HG03575 (cell line): ENCODE data around the gene SYDE1.
A peak's percentile ranks its signal among the peaks of the same experiment; 100 is the strongest.

ENCODE experiments used
- ATAC-seq: cut with Tn5 transposase; IDR thresholded peaks from one replicate; pipeline ENCODE4 v1.9.1; 2021; ENCODE audit not compliant: unreplicated experiment, insufficient number of reproducible peaks, low FRiP score; ENCODE audit errors: extremely low read depth

SYDE1 gene

DNA sequence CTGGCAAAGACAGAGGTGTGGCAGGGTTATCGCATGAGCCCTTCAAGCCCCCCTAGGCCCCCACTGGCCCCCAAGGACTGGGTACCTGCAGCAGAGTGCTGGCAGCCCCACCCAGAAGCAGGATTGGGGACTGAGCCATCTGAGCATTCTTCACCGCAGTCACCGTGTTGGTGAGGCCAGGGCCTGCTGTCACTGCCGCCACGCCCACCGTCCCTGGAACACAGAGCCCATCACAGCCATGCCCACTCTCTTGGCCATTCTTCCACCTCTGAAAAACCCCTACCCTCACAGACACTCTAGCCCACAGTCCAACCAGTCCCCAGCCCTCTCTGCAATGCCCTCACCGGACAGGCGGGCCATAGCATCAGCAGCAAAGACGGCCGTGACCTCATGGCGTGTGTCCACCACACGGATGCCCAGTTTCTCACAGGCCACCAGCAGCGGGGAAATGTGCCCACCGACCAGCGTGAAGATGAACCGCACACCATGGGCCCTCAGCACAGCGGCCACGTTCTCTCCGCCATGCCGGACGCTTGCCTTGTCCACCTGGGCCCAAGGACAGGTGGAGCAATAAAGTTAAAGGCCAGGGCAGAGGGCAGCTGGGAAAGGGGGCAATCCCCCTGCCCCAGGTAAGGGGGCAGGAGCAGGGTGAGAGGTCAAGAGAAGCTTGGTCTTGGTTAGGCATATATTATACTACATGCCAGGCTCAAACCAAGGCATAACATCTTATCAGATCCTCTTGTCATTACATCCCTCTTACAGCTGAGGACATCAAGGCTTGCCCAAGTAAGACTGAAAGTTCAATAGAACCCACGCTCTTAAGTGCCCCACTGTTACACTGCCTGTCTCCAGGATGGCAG is 16.1 kb downstream of the SYDE1 start:
- ATAC-seq: no peak

DNA sequence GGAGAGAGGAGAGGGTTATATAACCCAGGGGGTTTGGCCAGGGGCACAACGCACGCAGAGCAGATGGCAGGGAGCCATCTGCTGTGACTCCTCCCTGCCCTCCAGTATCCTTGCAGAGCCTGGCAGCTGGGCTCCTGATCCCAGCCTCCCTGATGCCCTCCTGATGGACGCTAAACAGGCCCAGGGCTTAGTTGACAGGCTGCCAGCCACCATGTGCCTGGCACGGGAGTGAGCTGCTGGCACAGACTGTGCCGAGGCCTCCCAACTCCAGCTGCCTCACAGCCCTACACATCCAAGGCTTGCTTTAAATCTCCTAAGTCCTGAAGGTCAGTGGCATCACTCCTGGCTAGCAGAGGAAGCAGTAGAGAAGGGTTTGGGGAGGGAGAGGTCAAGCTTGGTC is 16.7 kb downstream of the SYDE1 start:
- ATAC-seq: no peak

DNA sequence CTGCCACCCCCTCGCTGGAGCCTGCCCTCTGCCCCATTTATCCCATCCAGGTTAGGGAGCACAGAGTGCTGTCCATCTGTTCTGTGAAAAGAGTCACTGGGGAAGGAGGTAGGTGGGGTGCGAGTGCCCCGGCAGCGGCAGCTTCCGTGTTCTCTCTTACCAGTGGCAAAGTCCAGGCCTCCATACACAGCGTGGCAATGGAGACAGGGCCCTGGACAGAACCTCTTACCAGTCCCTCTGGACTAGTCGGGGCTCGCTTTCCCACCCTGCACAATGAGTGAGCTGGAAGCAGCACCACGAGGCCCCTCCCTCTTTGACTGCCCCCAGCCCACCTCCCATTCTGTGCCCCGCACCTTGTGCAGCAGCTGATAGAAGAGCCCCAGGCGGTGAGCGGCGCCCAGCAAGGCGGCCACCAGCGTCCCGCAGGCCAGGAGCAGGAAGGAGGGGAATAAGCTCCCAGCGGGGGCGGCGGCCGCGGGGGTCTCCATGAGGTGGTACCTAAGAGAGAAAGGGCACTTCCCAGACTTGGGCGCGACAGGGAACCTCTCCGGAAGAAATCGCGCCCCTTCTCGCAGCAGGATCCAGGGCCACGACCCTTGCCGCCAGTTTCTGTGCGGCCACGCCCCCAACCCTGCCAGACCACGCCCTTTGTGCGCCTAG is 17.5 kb downstream of the SYDE1 start:
- ATAC-seq: no peak

DNA sequence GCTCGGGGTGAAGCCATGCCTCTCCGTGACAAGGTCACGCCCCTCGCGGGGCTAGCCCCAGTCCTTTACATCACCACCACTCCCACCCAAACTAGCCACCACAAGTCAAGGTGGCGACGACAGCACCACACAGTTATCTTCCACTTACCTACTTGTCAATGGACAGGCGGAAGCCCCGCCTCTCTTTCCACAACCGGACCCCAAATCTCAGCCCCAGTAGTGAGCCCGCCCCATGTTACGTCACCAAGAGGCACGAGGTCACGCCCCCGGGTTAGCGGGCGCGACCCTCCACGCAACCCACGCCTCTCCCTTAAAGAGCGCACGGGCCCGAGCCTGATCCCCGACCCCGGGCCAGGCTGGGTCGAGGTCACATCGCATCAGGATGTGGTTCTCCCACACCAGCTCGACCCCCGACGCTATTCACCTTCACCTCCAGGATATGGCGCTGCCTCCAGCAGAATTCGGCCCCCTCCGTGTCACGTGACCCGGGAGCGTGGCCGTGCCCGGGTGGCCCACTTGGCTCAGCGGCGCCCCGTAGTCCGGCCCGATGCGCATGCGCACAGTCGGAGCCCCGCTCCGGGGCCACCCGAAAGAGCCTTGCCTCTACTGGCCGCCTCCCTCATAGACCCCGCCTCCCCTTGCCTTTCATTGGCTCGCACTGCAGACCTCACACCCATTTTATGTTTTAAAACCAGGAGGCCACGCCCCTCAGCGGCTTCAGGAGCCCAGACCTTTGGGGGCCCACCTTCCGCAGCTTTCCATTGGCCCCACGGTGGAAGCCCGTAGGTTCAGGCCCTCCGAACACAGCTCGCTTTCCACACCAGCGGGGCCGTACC is 18.2 kb downstream of the SYDE1 start:
- peak; percentile 78 for ATAC-seq

DNA sequence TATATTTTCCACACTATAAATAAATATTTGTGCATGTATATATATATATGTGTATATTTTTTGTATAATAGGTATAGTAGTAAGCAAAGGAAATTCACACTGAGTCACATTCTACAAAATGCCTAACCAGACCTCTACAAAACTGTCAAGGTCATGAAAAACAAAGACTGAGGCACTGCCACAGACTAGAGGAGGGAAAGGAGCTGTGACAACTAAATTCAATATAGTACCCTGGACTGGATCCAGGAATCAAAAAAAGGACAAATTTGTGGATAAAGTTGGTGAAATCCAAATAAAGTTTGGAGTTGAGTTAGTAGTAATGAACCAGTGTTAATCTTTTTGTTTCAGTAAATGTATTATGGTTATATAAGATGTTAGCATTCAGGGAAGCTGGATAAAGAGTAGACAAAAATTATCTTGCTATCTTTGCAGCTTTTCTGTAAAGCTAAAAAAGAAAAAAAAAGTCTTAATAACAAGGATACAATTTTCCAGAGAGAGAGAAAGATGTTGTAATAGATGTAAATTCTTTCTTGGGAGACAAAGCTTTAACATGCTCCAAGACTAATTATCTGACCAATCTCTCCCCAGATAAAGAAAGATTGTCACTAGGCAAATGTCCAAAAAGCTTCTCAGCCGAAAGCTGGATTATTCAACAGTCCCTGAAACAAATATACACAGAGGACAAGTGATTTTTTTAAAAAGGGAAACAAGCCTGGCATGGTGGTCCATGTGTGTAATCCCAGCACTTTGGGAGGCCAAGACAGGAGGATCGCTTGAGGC is 19.1 kb downstream of the SYDE1 start:
- no peak for ATAC-seq

DNA sequence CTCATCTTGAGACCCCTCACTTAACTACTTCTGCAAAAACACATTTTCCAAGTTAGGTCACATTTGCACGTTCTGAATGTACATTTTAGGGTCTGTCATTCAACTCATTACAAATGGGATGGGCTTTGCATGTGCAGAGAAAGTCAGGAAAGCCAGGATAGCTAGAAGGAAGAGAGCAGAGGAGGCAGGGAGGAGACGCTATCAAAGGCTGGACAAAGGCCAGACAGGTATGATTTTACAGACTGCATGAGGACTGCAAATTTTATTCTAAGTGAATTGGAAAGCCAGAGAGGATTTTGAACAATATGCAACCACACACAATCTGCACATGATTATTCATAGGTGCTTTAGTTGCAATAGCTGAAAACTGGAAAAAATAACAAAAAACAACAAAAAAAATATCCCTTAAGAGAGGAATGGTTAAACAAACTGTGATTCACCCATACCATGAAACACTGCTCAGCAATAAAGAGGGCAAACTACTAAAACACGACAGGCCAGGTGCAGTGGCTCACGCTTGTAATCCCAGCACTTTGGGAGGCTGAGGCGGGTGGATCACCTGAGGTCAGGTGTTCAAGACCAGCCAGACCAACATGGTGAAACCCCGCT is 21.1 kb downstream of the SYDE1 start:
- ATAC-seq: no peak

DNA sequence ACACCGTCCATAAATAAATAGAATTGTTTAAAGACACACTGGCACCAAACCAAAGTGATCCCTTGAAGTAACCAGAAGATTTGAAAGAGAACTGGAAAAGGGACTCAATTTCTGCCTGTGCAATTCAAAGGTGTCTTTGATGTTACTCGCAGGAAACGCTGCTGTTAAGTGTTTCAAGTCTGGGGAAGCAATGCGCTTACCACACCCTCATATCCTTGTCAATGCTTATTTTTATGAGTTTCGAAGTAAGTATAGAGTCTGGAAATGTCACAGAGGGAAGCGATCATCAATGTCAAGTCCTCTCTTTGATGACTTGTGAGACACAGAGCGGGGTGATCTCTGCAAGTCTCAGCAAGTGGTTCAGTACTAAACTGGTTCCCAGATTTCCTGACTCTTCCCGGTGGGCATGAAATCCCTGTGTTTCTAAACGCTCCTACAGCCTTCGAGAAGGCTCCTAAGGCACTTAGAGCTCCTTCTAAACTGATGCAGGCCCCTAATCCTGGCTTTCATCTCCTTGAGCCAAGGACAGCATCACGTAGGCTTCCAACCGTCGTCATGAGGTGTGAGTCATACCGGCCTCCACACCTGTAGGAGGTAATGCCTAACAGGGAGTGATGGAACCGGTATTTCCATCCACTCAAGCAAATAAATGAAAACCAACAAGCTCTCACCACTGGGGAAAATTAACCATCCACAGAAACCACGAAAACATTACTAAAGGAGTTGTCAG is 22.8 kb downstream of the SYDE1 start:
- no peak for ATAC-seq

DNA sequence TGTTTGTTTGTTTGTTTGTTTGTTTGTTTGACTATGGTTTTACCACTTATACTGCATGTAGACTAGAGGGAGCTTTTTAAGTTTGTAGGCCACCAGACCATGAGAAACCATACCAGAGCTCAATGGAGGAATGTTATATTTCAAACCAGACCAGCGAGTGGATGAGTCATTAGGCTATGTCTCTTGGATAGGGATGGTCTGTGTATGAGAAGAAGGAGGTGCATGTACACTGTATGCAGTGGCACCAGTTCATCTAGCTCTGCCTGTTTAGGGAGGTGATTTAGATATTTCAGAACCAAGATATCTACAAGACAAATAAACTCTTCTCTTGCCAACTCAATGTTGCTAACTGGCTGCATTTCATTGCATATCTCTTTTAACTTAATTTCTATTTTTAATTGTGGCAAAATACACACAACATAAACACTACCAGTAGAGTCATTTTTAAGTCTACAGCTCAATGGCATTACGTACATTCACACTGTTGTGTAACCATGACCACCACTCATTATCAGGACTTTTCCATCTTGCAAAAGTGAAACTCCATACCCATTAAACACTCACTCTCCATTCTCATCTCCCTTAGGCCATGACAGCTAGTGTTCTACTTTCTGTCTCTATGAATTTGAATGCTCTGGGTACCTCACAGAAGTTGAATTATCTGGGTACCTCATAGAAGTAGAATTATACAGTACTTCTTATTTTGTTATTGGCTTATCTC is 29.2 kb downstream of the SYDE1 start:
- no peak for ATAC-seq

DNA sequence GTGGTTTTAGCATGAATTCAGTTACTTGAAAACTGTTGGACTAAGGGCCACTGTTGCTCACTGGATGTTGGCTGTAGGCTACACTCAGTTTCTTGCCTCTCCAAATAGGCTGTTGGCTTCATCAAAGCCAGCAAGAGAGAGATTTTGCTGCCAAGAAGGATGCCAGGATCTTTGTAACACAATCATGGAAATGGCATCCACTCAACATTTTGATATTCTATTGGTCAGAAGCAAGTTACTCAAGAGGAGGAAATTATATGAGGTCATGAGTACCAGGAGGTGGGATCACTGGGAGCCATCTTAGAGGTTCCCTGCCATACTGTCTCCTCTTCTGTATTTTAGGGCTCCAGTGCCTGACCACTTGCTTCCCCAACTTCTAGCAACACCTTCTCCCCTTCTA is 30.6 kb downstream of the SYDE1 start:
- ATAC-seq: no peak

DNA sequence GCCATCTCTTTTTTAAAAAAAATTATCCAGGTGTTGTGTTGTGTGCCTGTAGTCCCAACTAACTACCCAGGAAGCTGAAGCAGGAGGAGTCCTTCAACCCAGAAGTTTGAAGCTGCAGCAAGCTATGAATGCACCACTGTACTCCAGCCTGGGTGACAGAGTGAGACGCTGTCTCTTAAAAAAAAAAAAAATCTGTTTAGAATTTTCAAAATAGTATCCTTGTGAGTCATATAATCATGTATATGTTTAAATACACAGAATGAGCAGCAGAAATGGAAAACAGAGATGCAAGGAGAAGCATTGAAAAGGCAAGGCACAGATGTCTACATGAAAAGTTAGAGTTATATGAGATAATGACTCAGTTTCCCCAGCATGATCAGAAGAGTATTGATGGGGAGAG is 31.2 kb downstream of the SYDE1 start:
- ATAC-seq: no peak

DNA sequence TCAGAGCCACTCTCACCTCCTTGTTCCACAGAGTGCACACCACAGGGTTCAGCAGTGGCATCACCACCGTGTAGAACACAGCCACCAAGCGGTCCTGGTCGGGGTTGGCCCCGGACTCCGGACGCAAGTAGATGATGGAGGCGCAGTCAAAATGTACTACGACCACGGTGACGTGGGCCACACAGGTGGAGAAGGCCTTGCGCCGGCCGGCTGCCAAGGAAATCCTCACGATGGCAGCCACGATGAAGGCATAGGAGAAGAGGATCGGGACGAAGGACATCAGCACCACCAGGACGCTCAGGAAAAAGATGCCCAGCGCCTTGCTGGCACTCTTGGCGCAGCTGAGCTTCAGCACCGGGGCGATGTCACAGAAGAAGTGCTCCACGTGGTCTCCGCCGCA is 33.9 kb downstream of the SYDE1 start:
- no peak for ATAC-seq

DNA sequence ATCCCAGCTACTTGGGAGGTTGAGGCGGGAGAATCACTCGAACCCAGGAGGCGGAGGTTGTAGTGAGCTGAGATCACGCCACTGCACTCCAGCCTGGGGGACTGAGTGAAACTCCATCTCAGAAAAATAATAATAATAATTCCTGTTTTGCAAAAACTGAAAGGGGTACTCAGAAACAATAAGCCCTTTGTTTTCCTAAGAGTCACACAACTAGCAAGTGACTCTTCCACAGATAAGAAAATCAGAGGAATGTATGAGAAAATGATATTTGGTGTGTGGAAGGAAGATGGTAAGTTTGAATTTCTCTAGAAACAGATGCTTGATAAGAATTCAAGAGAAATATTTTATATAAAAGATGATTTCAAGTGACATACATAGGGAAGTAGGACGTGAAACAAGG is 35.1 kb downstream of the SYDE1 start:
- no peak for ATAC-seq

DNA sequence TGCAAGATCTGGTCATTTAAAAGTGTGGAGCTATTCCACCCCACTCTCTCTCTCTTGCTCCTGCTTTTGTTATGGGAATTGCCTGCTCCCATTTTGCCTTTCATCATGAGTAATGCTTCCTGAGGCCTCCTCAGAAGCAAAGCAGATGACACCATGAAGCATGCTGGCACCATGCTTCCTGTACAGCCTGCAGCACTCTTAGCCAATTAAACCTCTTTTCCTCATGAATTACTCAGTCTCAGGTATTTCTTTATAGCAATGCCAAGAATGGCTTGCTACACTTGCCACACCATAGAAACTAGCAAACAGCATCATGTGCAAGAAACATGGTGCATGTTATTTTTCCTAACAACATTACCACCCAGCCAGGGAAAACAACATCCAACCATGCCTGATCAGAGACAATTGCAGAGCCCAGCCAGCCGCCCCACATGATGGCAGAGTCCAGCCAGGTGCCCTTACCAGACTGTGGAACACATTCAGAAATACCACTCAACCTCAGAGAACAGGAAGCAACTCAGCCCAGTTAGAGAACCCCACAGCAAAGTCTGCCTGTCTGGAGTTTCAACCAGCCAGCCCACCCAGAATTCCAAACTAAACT is 36.9 kb downstream of the SYDE1 start:
- ATAC-seq: no peak

DNA sequence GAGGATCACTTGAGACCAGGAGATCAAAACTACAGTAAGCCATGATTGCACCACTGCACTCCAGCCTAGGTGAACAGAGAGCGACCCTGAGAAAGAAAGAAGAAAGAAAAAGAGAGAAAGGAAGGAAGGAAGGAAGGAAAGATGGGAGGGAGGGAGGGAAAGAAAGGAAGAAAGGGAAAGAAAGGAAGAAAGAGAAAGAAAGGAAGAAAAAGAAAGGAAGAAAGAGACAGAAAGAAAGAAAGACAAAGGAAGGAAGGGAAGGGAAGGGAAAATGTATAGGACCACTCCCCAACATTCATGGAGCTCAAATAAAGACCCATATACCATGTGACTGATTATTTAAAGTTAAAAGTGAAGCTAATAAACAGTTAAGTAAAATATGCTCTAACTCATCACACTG is 39.9 kb downstream of the SYDE1 start:
- ATAC-seq: no peak

DNA sequence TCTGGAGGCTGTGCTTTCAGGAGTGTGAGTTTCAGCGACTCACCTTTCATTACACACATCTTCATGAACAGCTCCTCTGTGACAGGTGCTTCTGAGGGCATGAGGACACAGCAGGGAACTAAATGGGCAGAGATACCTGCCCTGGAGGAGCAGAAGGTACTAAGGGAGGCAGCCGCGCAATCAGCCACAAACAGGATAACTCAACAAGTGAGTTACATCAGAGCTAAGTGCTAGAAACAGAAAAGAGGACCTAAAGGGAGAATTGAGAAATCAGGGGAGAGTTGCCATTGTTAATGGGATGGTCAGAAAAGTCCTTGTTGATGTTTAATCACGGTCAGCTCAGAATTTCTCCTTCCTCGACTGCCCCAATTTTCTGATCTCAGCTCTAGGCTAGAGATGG is 42.5 kb downstream of the SYDE1 start:
- no peak for ATAC-seq

DNA sequence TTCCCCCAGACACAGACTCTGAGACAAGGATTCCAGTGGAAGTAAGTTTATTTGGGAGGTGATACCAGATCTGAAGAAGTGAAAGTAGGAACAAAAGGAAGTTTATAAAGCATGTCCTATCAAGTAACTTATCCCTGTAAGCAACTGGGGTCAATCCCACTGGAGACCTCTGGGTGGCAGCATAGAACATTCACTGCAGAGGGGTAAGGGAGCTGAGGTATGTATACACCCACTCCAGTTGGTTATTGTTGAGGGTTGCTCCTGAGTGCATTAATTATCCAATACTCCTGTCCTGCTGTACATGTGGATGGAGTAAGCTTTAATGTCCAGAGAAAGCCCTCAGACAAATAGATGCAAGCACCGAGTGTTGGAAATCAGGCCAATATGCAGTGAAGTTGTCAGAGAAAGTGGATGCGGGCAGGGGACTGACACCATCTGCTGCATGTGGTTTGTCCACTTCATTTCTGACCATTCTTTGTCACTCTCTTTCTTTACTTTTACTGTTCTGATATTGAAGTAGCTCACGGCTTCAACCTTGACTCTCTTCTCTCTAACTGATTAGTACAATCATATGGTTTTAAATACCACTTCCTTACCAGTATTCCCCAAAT is 46.9 kb downstream of the SYDE1 start:
- ATAC-seq: no peak

DNA sequence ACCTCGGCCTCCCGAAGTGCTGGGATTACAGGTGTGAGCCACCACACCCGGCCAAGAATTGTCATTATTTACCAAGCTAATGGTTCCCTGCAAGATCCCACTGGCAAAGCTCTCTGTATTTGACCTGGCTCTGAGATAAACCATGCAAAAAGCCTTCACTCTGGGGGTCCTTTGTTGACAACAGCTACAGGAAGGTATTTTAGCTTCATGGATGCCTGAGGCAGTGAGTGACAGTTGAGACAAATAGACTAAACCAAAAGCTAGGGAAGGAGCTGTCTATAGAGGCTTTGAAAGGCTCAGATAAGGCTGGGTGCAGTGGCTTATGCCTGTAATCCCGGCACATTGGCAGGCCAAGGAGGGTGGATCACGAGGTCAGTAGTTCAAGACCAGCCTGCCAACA is 48.1 kb downstream of the SYDE1 start:
- no peak for ATAC-seq
